ENCODE data around the gene RGS1. TPM values are rescaled to one million over a fixed set of nuclear protein-coding genes. Genes with fewer than 3 reads are reported as not detected.

The RGS1 gene
- total RNA-seq, 2 donors from 2014 or later = not detected

DNA sequence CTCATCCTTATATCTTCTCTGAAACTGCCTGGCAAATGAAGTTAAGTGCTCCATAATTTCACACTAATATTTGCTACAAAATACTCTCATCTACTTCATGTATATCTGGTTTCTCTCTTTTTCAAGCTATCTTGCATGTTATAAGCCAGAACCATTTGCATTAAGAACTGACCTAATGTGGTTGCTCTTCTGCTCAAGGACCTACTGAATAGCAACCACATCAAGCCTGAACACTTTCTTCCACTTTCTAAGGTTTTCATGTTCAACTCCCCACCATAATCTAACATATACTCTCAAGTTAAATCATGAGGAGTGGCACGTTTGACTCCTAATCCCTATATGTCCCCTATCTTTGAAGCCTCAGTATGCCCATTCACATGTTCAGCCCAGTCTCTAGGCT, 27.2 kb downstream of the RGS1 start:
- H3K27ac Mint-ChIP-seq = no peak overlapping the region
- H3K4me1 Mint-ChIP-seq = peaks cover 6% of the 10 kb centered on the region
- no peaks in the 10 kb centered on the region for H3K27me3 Mint-ChIP-seq (ENCODE audit: insufficient read depth)
- Histone ChIP-seq H3K4me1 (ENCODE audit: control insufficient read depth, insufficient read depth, low read length) (peaks cover 5% of the 10 kb centered on the region), H3K27me3 (ENCODE audit: control insufficient read depth, insufficient read depth, low read length, poor library complexity, severe bottlenecking) (no peaks in the 10 kb centered on the region), H3K9me3 (ENCODE audit: control insufficient read depth, low read length) (no peaks in the 10 kb centered on the region), H3K4me3 (ENCODE audit: low read length) (no peak overlapping the region), H3K27ac (ENCODE audit: low read depth, low read length) (no peak overlapping the region), H3K36me3 (ENCODE audit: control insufficient read depth, insufficient read depth, low read length) (no peaks in the 10 kb centered on the region), H3K9ac (ENCODE audit: extremely low read depth, low read length, poor library complexity, severe bottlenecking) (no peak overlapping the region)
- 80 to 93% methylated on average over 1 of the region's 1 CpG for WGBS, 2 experiments (ENCODE audit: insufficient coverage in 1 of 2, insufficient read length in 1 of 2)
- no peak for TF ChIP-seq CTCF (conservative IDR thresholded peaks at IDR 0.05)
- no peaks in the 10 kb centered on the region for H3K36me3 Mint-ChIP-seq (ENCODE audit: low read depth)
- H3K9me3 Mint-ChIP-seq = no peaks in the 10 kb centered on the region
- DNase-seq = no peak
- H3K4me3 Mint-ChIP-seq = no peak overlapping the region

DNA sequence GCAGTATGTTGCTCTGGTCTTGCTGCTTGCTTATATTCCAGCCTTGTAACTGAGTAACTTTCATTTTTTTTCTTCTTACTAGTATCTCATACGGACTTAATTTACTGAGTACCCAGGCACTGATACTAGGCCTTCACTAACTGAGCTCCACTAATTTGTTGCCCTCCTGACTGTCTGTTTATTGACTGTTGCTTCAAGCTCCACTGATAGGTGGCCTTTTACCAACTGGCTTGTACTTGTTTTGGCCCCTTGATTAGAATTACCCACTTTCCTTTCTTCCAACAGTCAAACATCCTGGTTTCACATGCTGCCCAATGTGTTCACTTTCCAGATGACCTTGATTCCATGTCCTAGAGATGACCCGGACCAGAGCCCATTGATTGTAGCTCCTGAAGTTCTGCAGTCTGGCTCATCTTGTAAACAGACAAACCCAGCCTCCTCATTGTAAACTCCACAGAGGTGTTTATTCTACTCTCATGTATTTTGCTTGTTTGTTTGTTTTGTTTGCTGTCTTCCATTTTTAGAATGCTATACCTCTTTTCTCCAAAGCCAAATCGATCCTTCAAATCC, 27.7 kb downstream of the RGS1 start:
- Histone ChIP-seq H3K9me3 (ENCODE audit: control insufficient read depth, low read length) (no peaks in the 10 kb centered on the region), H3K4me3 (ENCODE audit: low read length) (no peak overlapping the region), H3K9ac (ENCODE audit: extremely low read depth, low read length, poor library complexity, severe bottlenecking) (no peak overlapping the region), H3K27me3 (ENCODE audit: control insufficient read depth, insufficient read depth, low read length, poor library complexity, severe bottlenecking) (no peaks in the 10 kb centered on the region), H3K4me1 (ENCODE audit: control insufficient read depth, insufficient read depth, low read length) (peaks cover 5% of the 10 kb centered on the region), H3K27ac (ENCODE audit: low read depth, low read length) (no peak overlapping the region), H3K36me3 (ENCODE audit: control insufficient read depth, insufficient read depth, low read length) (no peaks in the 10 kb centered on the region)
- TF ChIP-seq CTCF (conservative IDR thresholded peaks at IDR 0.05) = no peak
- DNase-seq = no peak
- H3K4me3 Mint-ChIP-seq = no peak overlapping the region
- no peak overlapping the region for H3K27ac Mint-ChIP-seq
- H3K4me1 Mint-ChIP-seq = peaks cover 6% of the 10 kb centered on the region
- H3K36me3 Mint-ChIP-seq (ENCODE audit: low read depth) = no peaks in the 10 kb centered on the region
- H3K27me3 Mint-ChIP-seq (ENCODE audit: insufficient read depth) = no peaks in the 10 kb centered on the region
- 86 to 100% methylated on average over 2 to 3 of the region's 3 CpGs for WGBS, 2 experiments (ENCODE audit: insufficient coverage in 1 of 2, insufficient read length in 1 of 2)
- H3K9me3 Mint-ChIP-seq = no peaks in the 10 kb centered on the region

GRCh38 chr1:192604979-192605620, 29.5 kb downstream of the RGS1 start:
- Mint-ChIP-seq H3K4me1 (peaks cover 6% of the 10 kb centered on the region), H3K4me3 (no peak overlapping the region), H3K27me3 (ENCODE audit: insufficient read depth) (no peaks in the 10 kb centered on the region), H3K27ac (no peak overlapping the region), H3K9me3 (no peaks in the 10 kb centered on the region), H3K36me3 (ENCODE audit: low read depth) (no peaks in the 10 kb centered on the region)
- peaks cover 5% of the 10 kb centered on the region for H3K4me1 ChIP-seq (ENCODE audit: control insufficient read depth, insufficient read depth, low read length)
- H3K9ac ChIP-seq (ENCODE audit: extremely low read depth, low read length, poor library complexity, severe bottlenecking) = no peak overlapping the region
- H3K27ac ChIP-seq (ENCODE audit: low read depth, low read length) = no peak overlapping the region
- TF ChIP-seq CTCF (conservative IDR thresholded peaks at IDR 0.05) = no peak
- H3K9me3 ChIP-seq (ENCODE audit: control insufficient read depth, low read length) = no peaks in the 10 kb centered on the region
- no peak for DNase-seq
- H3K27me3 ChIP-seq (ENCODE audit: control insufficient read depth, insufficient read depth, low read length, poor library complexity, severe bottlenecking) = no peaks in the 10 kb centered on the region
- no peak overlapping the region for H3K4me3 ChIP-seq (ENCODE audit: low read length)
- 83 to 100% methylated on average over 1 of the region's 3 CpGs for WGBS, 2 experiments (ENCODE audit: insufficient coverage in 1 of 2, insufficient read length in 1 of 2)
- H3K36me3 ChIP-seq (ENCODE audit: control insufficient read depth, insufficient read depth, low read length) = no peaks in the 10 kb centered on the region

All from endodermal cell (in vitro differentiated cells).